ENCODE results near the gene P2RX5.
A peak's percentile ranks its signal among the peaks of the same experiment; 100 is the strongest.
"Not testable (repeated sequence)": the region's sequence is repeated elsewhere in the genome, so short reads cannot be mapped to it uniquely, and the experiment has no call there.

The P2RX5 gene

GRCh38 chr17:3695723-3696411 is at the start of gene P2RX5:
Gene P2RX5 (minus strand): TSS chr17:3696155. CDS start chr17:3696005, 150 bp downstream.
- no peak for DNase-seq (ENCODE audit: low read depth, low spot score)
- Histone ChIP-seq H3K27ac (ENCODE audit: low read length) (no peak within 1 kb of the TSS), H3K36me3 (ENCODE audit: control insufficient read depth, insufficient read depth, low read length) (no peaks in the 10 kb centered on the region), H3K9me3 (ENCODE audit: control insufficient read depth, insufficient read depth, low read length) (no peaks in the 10 kb centered on the region), H3K4me3 (ENCODE audit: low read length) (peak within 1 kb of the TSS; percentile 55; the same call in 1 of the 2 replicates), H3K4me1 (ENCODE audit: control insufficient read depth, insufficient read depth, low read length) (no peaks in the 10 kb centered on the region; the same call in 1 of the 2 replicates), H3K27me3 (ENCODE audit: control insufficient read depth, insufficient read depth, low read length) (no peaks in the 10 kb centered on the region)
- no CpG with 5 or more reads among the region's 65 CpGs for whole genome bisulfite sequencing (ENCODE audit: insufficient coverage, insufficient read length)

GRCh38 chr17:3745071-3745470 is 49.1 kb upstream of the P2RX5 start:
- Histone ChIP-seq H3K4me3 (ENCODE audit: low read length) (no peak overlapping the region), H3K4me1 (ENCODE audit: control insufficient read depth, insufficient read depth, low read length) (no peaks in the 10 kb centered on the region), H3K9me3 (ENCODE audit: control insufficient read depth, insufficient read depth, low read length) (no peaks in the 10 kb centered on the region), H3K27me3 (ENCODE audit: control insufficient read depth, insufficient read depth, low read length) (no peaks in the 10 kb centered on the region), H3K27ac (ENCODE audit: low read length) (no peak overlapping the region), H3K36me3 (ENCODE audit: control insufficient read depth, insufficient read depth, low read length) (no peaks in the 10 kb centered on the region)
- no peak for DNase-seq (ENCODE audit: low read depth, low spot score)
- WGBS (ENCODE audit: insufficient coverage, insufficient read length), result no CpG with 5 or more reads among the region's 10 CpGs

GRCh38 chr17:3744014-3744413 is 48.1 kb upstream of the P2RX5 start:
- no CpG with 5 or more reads among the region's 3 CpGs for WGBS (ENCODE audit: insufficient coverage, insufficient read length)
- no peaks in the 10 kb centered on the region for H3K36me3 ChIP-seq (ENCODE audit: control insufficient read depth, insufficient read depth, low read length)
- H3K4me3 ChIP-seq (ENCODE audit: low read length), result no peak overlapping the region
- no peak overlapping the region for H3K27ac ChIP-seq (ENCODE audit: low read length)
- no peaks in the 10 kb centered on the region for H3K27me3 ChIP-seq (ENCODE audit: control insufficient read depth, insufficient read depth, low read length)
- H3K4me1 ChIP-seq (ENCODE audit: control insufficient read depth, insufficient read depth, low read length), result no peaks in the 10 kb centered on the region
- H3K9me3 ChIP-seq (ENCODE audit: control insufficient read depth, insufficient read depth, low read length), result no peaks in the 10 kb centered on the region
- DNase-seq (ENCODE audit: low read depth, low spot score), result no peak

GRCh38 chr17:3740611-3741073 is 44.7 kb upstream of the P2RX5 start:
- H3K9me3 ChIP-seq (ENCODE audit: control insufficient read depth, insufficient read depth, low read length), result no peaks in the 10 kb centered on the region
- H3K27me3 ChIP-seq (ENCODE audit: control insufficient read depth, insufficient read depth, low read length), result no peaks in the 10 kb centered on the region
- no CpG with 5 or more reads among the region's 14 CpGs for WGBS (ENCODE audit: insufficient coverage, insufficient read length)
- H3K4me3 ChIP-seq (ENCODE audit: low read length), result no peak overlapping the region
- no peaks in the 10 kb centered on the region for H3K36me3 ChIP-seq (ENCODE audit: control insufficient read depth, insufficient read depth, low read length)
- DNase-seq (ENCODE audit: low read depth, low spot score), result no peak
- H3K27ac ChIP-seq (ENCODE audit: low read length), result no peak overlapping the region
- peaks cover 1% of the 10 kb centered on the region; the same call in 1 of the 2 replicates for H3K4me1 ChIP-seq (ENCODE audit: control insufficient read depth, insufficient read depth, low read length)

- Histone ChIP-seq H3K9me3 (ENCODE audit: control insufficient read depth, insufficient read depth, low read length) (no peaks in the 10 kb centered on the region), H3K27ac (ENCODE audit: low read length) (no peak overlapping the region), H3K4me3 (ENCODE audit: low read length) (no peak overlapping the region), H3K36me3 (ENCODE audit: control insufficient read depth, insufficient read depth, low read length) (no peaks in the 10 kb centered on the region), H3K4me1 (ENCODE audit: control insufficient read depth, insufficient read depth, low read length) (peaks cover 1% of the 10 kb centered on the region; the same call in 1 of the 2 replicates), H3K27me3 (ENCODE audit: control insufficient read depth, insufficient read depth, low read length) (no peaks in the 10 kb centered on the region)
- no CpG with 5 or more reads among the region's 16 CpGs for WGBS (ENCODE audit: insufficient coverage, insufficient read length)
- no peak for DNase-seq (ENCODE audit: low read depth, low spot score)
Observed at GRCh38 chr17:3739422-3740124, 43.6 kb upstream of the P2RX5 start.

GRCh38 chr17:3738562-3739295 is 42.8 kb upstream of the P2RX5 start:
- Histone ChIP-seq H3K27me3 (ENCODE audit: control insufficient read depth, insufficient read depth, low read length) (no peaks in the 10 kb centered on the region), H3K36me3 (ENCODE audit: control insufficient read depth, insufficient read depth, low read length) (no peaks in the 10 kb centered on the region), H3K9me3 (ENCODE audit: control insufficient read depth, insufficient read depth, low read length) (no peaks in the 10 kb centered on the region), H3K4me1 (ENCODE audit: control insufficient read depth, insufficient read depth, low read length) (peaks cover 1% of the 10 kb centered on the region; the same call in 1 of the 2 replicates), H3K4me3 (ENCODE audit: low read length) (no peak overlapping the region), H3K27ac (ENCODE audit: low read length) (no peak overlapping the region)
- no peak for DNase-seq (ENCODE audit: low read depth, low spot score)
- WGBS (ENCODE audit: insufficient coverage, insufficient read length), result no CpG with 5 or more reads among the region's 16 CpGs

GRCh38 chr17:3735515-3735914 is 39.6 kb upstream of the P2RX5 start:
- no CpG with 5 or more reads among the region's 8 CpGs for WGBS (ENCODE audit: insufficient coverage, insufficient read length)
- Histone ChIP-seq H3K27me3 (ENCODE audit: control insufficient read depth, insufficient read depth, low read length) (no peaks in the 10 kb centered on the region), H3K9me3 (ENCODE audit: control insufficient read depth, insufficient read depth, low read length) (no peaks in the 10 kb centered on the region), H3K4me1 (ENCODE audit: control insufficient read depth, insufficient read depth, low read length) (peaks cover 4% of the 10 kb centered on the region), H3K4me3 (ENCODE audit: low read length) (no peak overlapping the region), H3K27ac (ENCODE audit: low read length) (no peak overlapping the region), H3K36me3 (ENCODE audit: control insufficient read depth, insufficient read depth, low read length) (no peaks in the 10 kb centered on the region)
- no peak for DNase-seq (ENCODE audit: low read depth, low spot score)

GRCh38 chr17:3734911-3735276 is 38.9 kb upstream of the P2RX5 start:
- H3K4me1 ChIP-seq (ENCODE audit: control insufficient read depth, insufficient read depth, low read length); H3K36me3 ChIP-seq (ENCODE audit: control insufficient read depth, insufficient read depth, low read length); H3K27me3 ChIP-seq (ENCODE audit: control insufficient read depth, insufficient read depth, low read length); H3K4me3 ChIP-seq (ENCODE audit: low read length); H3K9me3 ChIP-seq (ENCODE audit: control insufficient read depth, insufficient read depth, low read length); DNase-seq (ENCODE audit: low read depth, low spot score); H3K27ac ChIP-seq (ENCODE audit: low read length): not testable (repeated sequence)
- no CpG with 5 or more reads among the region's 10 CpGs for WGBS (ENCODE audit: insufficient coverage, insufficient read length)

GRCh38 chr17:3732210-3732621 is 36.3 kb upstream of the P2RX5 start:
- Histone ChIP-seq H3K4me3 (ENCODE audit: low read length) (no peak overlapping the region), H3K36me3 (ENCODE audit: control insufficient read depth, insufficient read depth, low read length) (no peaks in the 10 kb centered on the region; the same call in 1 of the 2 replicates), H3K9me3 (ENCODE audit: control insufficient read depth, insufficient read depth, low read length) (no peaks in the 10 kb centered on the region), H3K27ac (ENCODE audit: low read length) (no peak overlapping the region), H3K27me3 (ENCODE audit: control insufficient read depth, insufficient read depth, low read length) (no peaks in the 10 kb centered on the region), H3K4me1 (ENCODE audit: control insufficient read depth, insufficient read depth, low read length) (peaks cover 4% of the 10 kb centered on the region; the same call in 1 of the 2 replicates)
- WGBS (ENCODE audit: insufficient coverage, insufficient read length), result no CpG with 5 or more reads among the region's 9 CpGs
- no peak for DNase-seq (ENCODE audit: low read depth, low spot score)

GRCh38 chr17:3730881-3731429 is 35.0 kb upstream of the P2RX5 start:
- DNase-seq (ENCODE audit: low read depth, low spot score), result no peak
- no peak overlapping the region for H3K27ac ChIP-seq (ENCODE audit: low read length)

More at GRCh38 chr17:3730881-3731429, 35.0 kb upstream of the P2RX5 start:
- Histone ChIP-seq H3K9me3 (ENCODE audit: control insufficient read depth, insufficient read depth, low read length) (no peaks in the 10 kb centered on the region), H3K4me3 (ENCODE audit: low read length) (no peak overlapping the region), H3K4me1 (ENCODE audit: control insufficient read depth, insufficient read depth, low read length) (peaks cover 4% of the 10 kb centered on the region; the same call in 1 of the 2 replicates), H3K27me3 (ENCODE audit: control insufficient read depth, insufficient read depth, low read length) (no peaks in the 10 kb centered on the region), H3K36me3 (ENCODE audit: control insufficient read depth, insufficient read depth, low read length) (peaks cover 3% of the 10 kb centered on the region; the same call in 1 of the 2 replicates)
- WGBS (ENCODE audit: insufficient coverage, insufficient read length), result no CpG with 5 or more reads among the region's 9 CpGs
